Sciatic nerve (tissue), 2 donors: ENCODE data around the gene CHD9NB. TPM values are rescaled to one million over a fixed set of nuclear protein-coding genes. Genes with fewer than 3 reads are reported as not detected.

ENCODE experiments used
- ATAC-seq: fragments of 200-7000 bp; cut with Tn5 transposase; one replicate; pipeline ENCODE4 v1.9.1; 2020; ENCODE audit warnings: mild to moderate bottlenecking, moderate library complexity
- DNase-seq: peaks from one replicate; pipeline ENCODE4 v3.0.0-alpha.2; 2020; ENCODE audit warnings: low spot score
- intact Hi-C: fragments of 100-400 bp; cut with DNase I; formaldehyde crosslinking; loops from one replicate; pipeline ENCODE4 v1.14.2; 2022
- total RNA-seq: library from RNA; stranded (reverse); fragmentation: NEBNext Ultra II Directional; extraction: Animal tissue kit (Norgen Biotek cat#: 25700); gene quantifications from one replicate; pipeline ENCODE4 v1.2.1, GENCODE V29; 2021
- donor health status: DM: no; HTN: no; CAD: no.
- donor health status: DM: no; HTN: no; CAD: no.

CHD9NB gene
- total RNA-seq, result 7.5 TPM

- intact Hi-C loops, result loop anchor here (10.0 kb wide), 2 partner anchors 102 to 172 kb away; no protein-coding TSS in a partner anchor
- DNase-seq (no peak), ATAC-seq (peak; percentile 32)
Measured at GRCh38 chr16:53052519-53053501, at the start of gene CHD9NB. CHD9NB (minus strand) TSS chr16:53052897; CDS start chr16:53044158, 8,739 bp downstream.

GRCh38 chr16:53100889-53101288 lies 48.2 kb upstream of the CHD9NB start:
- no peak for ATAC-seq
- DNase-seq, result no peak
- intact Hi-C loops, result no loop called here

GRCh38 chr16:53100131-53100748 lies 47.5 kb upstream of the CHD9NB start:
- DNase-seq (no peak), ATAC-seq (no peak)
- intact Hi-C loops, result no loop called here

GRCh38 chr16:53099318-53100130 lies 46.8 kb upstream of the CHD9NB start:
- DNase-seq, result peak; percentile 89
- intact Hi-C loops, result no loop called here

GRCh38 chr16:53098526-53099317 lies 46.0 kb upstream of the CHD9NB start:
- DNase-seq (peak; percentile 85), ATAC-seq (peak; percentile 94)
- intact Hi-C loops, result no loop called here

More at GRCh38 chr16:53099318-53100130, 46.8 kb upstream of the CHD9NB start:
- peak; percentile 91 for ATAC-seq

- ATAC-seq, result no peak
- DNase-seq, result no peak
- intact Hi-C loops, result no loop called here
Measured at GRCh38 chr16:53097190-53097589, 44.5 kb upstream of the CHD9NB start.

- ATAC-seq (no peak), DNase-seq (peak; percentile 65)
- intact Hi-C loops, result no loop called here
Measured at GRCh38 chr16:53094013-53094630, 41.4 kb upstream of the CHD9NB start.

- intact Hi-C loops, result no loop called here
- ATAC-seq (no peak), DNase-seq (no peak)
Measured at GRCh38 chr16:53093162-53093744, 40.6 kb upstream of the CHD9NB start.

GRCh38 chr16:53092284-53092683 lies 39.6 kb upstream of the CHD9NB start:
- intact Hi-C loops, result no loop called here
- ATAC-seq (no peak), DNase-seq (no peak)

- DNase-seq (peak; percentile 73), ATAC-seq (peak; percentile 46)
- intact Hi-C loops, result no loop called here
Measured at GRCh38 chr16:53091466-53092211, 38.9 kb upstream of the CHD9NB start.

GRCh38 chr16:53090591-53091411 lies 38.1 kb upstream of the CHD9NB start:
- ATAC-seq (peak; percentile 95), DNase-seq (peak; percentile 94)
- intact Hi-C loops, result no loop called here

- intact Hi-C loops, result no loop called here
- ATAC-seq (no peak), DNase-seq (no peak)
Measured at GRCh38 chr16:53090286-53090590, 37.5 kb upstream of the CHD9NB start.

- intact Hi-C loops, result no loop called here
- DNase-seq (no peak), ATAC-seq (no peak)
Measured at GRCh38 chr16:53089434-53090285, 37.0 kb upstream of the CHD9NB start.

GRCh38 chr16:53087101-53087500 lies 34.4 kb upstream of the CHD9NB start:
- ATAC-seq (no peak), DNase-seq (no peak)
- intact Hi-C loops, result no loop called here

GRCh38 chr16:53085931-53086421 lies 33.3 kb upstream of the CHD9NB start:
- DNase-seq, result no peak
- intact Hi-C loops, result no loop called here
- no peak for ATAC-seq
